Transverse colon (tissue), 4 donors: ENCODE results near the gene MEGF10.

Experiments
- EP300 ChIP-seq: sonication (generic); formaldehyde crosslinking; IDR thresholded peaks from one replicate; pipeline ENCODE4 v1.6.1; 2017; ENCODE audit warnings: antibody characterized with exemption, low read depth
- POLR2A ChIP-seq: fragments of 450-650 bp; IDR thresholded peaks from one replicate; pipeline ENCODE4 v1.6.1; 2016; ENCODE audit warnings: antibody characterized with exemption, mild to moderate bottlenecking, moderate library complexity
- POLR2AphosphoS5 ChIP-seq, 3 donors: sonication (generic); formaldehyde crosslinking; IDR thresholded peaks; one replicate each; pipeline ENCODE4 v1.6.1; 2016; ENCODE audit warnings: antibody characterized with exemption in 3 of 3
- TF ChIP-seq, protein P1 (sequence below), 5 experiments: fragments of 200-600 bp in 3 of 5; fragments of 450-650 bp in 2 of 5; sonication (generic) in 3 of 5; IDR thresholded peaks; 1 replicate in 2 of 5; 2 replicates in 3 of 5; pipeline ENCODE4 v1.5.1; 2016 to 2017; ENCODE audit warnings: antibody characterized with exemption in 5 of 5, inconsistent platforms in 3 of 5, mild to moderate bottlenecking in 2 of 5, moderate library complexity in 1 of 5

DNA sequence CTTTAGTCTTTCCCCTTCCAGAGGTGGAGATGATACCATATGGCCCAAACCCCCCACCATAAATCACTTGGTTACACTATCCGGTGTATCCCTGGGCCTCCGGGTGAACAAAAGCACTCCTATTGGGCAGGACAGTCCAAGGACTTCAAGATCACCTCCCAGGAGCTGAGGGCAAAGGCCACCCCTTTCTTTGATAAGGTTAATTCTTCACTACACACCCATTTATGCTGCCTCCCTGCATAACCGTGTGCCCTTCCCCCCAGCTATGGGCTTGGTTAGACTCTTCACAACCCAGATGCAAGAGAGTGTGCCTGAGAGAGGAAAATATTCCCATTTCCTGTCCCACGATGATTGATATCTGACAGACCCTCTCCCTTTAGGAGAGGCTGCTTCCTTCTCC, 162.0 kb downstream of the MEGF10 start:
- TF ChIP-seq, protein P1, sequence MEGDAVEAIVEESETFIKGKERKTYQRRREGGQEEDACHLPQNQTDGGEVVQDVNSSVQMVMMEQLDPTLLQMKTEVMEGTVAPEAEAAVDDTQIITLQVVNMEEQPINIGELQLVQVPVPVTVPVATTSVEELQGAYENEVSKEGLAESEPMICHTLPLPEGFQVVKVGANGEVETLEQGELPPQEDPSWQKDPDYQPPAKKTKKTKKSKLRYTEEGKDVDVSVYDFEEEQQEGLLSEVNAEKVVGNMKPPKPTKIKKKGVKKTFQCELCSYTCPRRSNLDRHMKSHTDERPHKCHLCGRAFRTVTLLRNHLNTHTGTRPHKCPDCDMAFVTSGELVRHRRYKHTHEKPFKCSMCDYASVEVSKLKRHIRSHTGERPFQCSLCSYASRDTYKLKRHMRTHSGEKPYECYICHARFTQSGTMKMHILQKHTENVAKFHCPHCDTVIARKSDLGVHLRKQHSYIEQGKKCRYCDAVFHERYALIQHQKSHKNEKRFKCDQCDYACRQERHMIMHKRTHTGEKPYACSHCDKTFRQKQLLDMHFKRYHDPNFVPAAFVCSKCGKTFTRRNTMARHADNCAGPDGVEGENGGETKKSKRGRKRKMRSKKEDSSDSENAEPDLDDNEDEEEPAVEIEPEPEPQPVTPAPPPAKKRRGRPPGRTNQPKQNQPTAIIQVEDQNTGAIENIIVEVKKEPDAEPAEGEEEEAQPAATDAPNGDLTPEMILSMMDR (IDR thresholded peaks at IDR 0.05), result no peak
- TF ChIP-seq POLR2A (no peak), EP300 (no peak), POLR2AphosphoS5 (IDR thresholded peaks at IDR 0.05) (no peak)
